ENCODE data around the gene PLEKHA7.

Gene PLEKHA7

DNA sequence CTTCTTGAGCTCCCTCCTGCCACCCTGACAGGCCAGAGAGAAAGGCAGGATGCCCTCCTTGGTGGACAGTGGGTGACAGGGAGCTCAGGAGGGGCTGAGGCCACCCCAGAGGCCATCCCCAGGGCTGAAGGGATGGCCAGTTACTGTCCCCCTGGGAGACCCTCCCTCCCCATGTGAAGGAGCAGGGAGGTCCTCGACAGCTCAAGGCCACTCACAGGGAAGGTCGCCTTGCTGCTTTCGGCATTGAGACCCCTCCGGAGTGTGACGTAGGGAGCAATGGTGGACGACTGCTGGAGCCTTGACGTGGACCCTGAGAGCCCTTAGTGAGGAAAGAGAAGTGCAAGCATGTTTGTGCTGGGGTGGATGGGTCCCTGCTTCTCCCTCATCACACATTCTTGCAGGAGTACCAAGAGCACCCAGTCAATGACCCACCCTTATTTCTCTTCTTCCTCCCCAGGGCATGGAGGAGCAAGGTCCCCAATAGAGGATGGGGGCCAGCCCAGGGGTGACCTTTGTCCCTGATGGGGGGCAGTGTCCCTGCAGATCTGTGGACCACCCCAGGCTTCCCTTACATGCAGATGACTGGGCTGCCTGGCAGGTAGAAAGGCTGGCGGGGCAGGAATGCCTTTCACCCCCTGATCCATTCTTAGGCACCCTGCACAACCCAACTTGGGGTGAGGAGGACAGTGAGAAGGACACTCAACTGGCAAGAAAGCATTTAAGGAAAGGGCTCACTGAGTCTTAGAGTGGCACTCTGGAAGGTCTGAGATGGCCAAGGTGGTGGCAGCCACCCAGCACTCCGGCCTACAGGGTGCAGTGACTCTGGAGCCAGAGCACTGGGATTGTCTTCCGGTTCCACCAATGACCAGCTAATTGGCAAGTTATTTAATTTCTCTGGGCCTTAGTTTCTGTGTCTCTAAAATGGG, 224.4 kb downstream of the PLEKHA7 start:
- DNase-seq (ENCODE audit: low read depth in 2 of 2): no peak

DNA sequence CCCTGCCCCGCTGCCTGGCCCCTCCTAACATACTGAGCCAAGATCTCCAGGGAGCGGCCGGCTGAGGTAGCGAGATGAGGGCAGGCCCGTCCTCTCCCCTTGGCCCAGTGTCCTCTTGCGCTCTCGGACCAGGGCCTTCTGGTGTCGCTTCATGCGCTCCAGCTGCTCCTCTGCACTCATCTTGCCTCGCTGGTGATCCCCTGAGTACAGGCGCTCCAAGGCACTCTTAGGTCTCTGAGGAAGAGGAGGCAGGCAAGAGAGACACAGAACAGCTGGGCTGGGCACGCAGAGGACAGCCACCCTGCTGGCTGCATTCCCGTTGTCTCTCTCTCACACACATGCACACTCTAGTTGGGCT, 225.2 kb downstream of the PLEKHA7 start:
- DNase-seq (ENCODE audit: low read depth in 2 of 2): no peak

- DNase-seq (ENCODE audit: low read depth in 2 of 2): no peak
Observed at GRCh38 chr11:16788141-16789062, 225.8 kb downstream of the PLEKHA7 start.

- DNase-seq (ENCODE audit: low read depth in 2 of 2): no peak
Observed at GRCh38 chr11:16787035-16787742, 227.0 kb downstream of the PLEKHA7 start.

- no peak for DNase-seq (ENCODE audit: low read depth in 2 of 2)
Observed at GRCh38 chr11:16786131-16786530, 228.1 kb downstream of the PLEKHA7 start.

GRCh38 chr11:16785520-16786128, 228.6 kb downstream of the PLEKHA7 start:
- DNase-seq (ENCODE audit: low read depth in 2 of 2): peak in 1 of 2 experiments; percentile 35

GRCh38 chr11:16784666-16785065, 229.5 kb downstream of the PLEKHA7 start:
- no peak for DNase-seq (ENCODE audit: low read depth in 2 of 2)

DNA sequence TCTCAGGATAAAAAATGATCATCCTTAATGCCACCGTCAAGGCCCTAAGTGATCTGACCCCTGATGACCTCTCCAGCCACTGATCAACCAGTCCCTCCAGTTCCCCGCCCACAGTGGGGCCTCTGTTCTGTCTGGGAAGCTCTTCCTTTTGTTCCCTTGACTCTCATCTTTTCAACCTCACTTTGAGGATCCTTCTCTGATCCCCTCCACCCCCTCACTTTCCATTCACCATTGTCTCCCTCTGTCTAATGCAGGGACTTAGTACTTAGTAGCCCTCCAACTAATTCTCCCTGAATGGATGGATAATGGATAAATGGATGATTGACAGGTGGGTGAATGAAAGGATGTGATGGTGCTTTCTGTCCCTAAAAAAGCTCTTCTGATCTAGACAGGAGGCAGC, 230.1 kb downstream of the PLEKHA7 start:
- no peak for DNase-seq (ENCODE audit: low read depth in 2 of 2)

DNA sequence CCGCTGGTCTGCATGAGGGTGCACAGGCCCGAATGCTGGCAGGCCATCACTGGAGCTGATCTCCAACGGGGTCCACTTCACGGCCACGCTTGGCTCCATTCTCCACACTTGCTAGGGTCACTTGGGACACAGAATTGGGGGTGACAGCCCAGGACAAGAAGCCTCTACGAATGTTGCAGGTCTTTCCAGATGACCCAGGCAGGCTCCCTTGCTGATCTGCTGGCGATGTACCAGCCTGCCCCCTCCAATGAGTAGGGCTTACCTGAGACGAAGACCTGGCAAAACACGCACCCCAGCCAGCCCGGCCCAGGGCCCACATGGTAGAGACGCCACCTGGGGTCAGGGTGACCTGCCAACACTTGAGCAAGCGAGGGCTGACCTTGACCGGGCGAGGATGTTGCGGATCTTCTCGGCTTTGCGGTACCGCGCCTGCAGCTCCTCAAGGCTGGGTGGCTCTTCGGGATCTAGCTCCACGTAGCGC, 230.9 kb downstream of the PLEKHA7 start:
- DNase-seq (ENCODE audit: low read depth in 2 of 2): no peak

DNA sequence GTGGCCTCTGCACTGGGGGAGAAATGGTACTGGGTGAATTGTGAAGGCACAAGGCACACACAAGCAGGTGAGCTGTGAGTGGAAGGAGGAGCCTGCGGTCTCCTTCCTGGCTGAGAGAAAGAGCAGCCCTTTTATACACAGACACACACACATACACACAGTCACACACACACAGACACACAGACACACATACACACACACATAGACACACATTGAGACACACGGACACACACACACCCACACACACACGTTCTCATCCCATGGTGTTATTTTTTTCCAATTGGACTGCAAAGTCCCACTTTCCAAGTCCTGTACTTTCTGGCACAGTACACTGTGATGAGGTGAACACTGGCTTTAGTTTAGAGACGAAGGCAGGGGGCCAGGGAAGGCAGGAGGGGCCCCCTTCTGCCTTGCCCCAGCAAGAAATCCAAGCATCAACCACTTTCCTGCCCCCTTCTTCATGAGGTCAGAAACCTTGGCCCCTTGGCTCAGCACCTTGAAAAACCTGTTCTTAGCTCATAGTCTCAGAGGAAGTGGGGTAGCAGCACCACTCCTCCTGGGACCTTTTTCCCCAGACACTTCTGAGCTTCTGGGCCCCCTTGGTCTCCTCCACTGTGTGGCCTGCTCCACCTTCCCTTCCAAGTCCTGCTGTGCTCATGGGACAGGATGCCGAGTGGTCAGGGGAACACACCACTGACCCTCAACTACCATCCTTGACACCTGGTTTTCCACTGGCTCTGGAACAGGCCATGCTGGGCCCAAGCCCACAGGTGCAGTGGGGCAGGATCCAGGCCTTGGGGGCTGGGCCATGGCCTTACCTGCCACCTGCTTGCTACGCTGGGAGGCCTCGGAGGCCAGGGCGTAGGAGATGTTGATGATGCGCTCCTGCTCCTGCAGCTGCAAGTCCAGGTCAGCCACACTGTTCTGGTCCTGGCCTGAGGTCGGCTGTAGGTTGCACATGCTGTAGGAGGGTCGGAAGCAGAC, 232.0 kb downstream of the PLEKHA7 start:
- no peak for DNase-seq (ENCODE audit: low read depth in 2 of 2)

DNA sequence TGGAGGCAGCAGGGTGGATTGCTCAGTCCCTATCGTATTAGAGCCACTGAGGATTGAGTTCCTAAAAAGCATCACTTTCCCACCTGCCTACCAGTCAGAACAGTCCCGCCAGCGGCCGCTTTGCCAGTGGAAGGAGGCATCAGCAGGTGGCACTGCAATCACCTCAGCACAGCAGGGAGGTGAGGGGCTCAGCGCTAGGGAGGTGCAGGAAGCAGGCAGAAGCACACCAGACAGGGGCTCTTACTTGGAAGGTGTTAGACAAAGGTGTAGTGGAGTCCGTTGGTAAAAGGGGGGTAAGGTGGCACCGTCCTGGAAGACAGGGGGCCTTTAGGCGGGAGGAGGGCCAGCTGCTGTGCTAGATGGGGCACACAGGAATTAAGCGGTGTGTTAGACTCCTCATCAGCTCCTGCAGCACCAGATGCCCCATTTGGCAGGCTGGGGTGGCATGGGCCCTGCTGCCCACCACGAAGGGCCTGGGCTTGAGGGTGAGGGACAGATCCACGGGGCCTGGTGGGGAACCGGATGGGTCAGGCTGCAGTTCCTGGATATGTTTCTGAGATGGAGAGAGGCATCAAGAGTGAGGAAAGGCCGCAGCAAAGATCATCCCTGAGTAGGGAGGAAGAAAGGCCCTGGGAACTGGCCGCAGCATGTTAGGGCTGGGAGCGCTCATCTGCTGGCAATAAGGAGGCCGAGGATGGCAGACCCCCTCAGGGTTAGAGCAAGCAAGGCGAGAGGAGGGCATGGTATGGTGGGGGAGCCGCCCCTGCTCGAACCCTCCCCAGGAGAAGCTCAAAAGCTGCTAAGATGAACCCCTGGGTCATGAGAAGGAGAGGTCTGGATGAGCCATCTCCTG, 233.3 kb downstream of the PLEKHA7 start:
- no peak for DNase-seq (ENCODE audit: low read depth in 2 of 2)

DNA sequence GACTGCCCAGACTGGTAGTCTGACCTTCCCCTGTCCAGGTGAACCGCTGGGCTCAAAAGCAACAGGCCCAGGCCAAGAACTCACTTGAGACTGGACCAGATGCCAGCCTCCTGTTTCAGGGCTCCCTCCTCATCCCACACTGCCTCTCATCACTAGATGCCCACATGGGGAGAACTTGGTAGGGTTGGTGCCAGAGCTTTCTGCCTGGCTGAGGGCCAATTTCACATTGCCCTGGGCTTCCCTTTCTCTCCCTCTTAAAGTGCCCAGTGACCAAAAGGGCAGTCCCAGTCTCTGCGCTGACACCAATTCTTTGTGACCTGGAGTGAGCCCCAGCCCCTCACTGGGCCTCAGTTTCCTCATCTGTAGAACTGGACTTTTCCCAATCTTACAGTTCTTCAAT, 234.1 kb downstream of the PLEKHA7 start:
- DNase-seq (ENCODE audit: low read depth in 2 of 2): no peak

DNA sequence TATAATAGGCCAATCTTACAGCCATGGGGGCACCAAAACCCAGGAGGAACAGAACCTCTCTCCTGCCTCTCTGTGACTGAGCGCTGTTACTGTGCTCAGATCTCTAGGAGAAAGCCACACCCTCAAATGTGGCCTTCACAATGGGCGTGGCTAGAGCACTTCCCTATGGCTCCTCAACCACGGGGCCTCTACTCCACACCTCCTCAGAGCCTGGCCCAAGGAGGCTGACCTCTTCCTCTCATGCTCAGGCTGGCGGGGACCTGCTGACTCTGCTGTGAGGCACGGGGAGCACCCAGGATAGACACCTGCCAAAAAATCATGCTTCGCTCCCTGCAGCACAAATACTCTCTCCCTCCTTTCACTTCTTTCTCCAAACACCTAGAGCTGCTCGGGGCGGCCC, 234.8 kb downstream of the PLEKHA7 start:
- no peak for DNase-seq (ENCODE audit: low read depth in 2 of 2)

- no peak for DNase-seq (ENCODE audit: low read depth in 2 of 2)
Observed at GRCh38 chr11:16778876-16779275, 235.3 kb downstream of the PLEKHA7 start.

GRCh38 chr11:16778286-16778685, 235.9 kb downstream of the PLEKHA7 start:
- DNase-seq (ENCODE audit: low read depth in 2 of 2): no peak

DNA sequence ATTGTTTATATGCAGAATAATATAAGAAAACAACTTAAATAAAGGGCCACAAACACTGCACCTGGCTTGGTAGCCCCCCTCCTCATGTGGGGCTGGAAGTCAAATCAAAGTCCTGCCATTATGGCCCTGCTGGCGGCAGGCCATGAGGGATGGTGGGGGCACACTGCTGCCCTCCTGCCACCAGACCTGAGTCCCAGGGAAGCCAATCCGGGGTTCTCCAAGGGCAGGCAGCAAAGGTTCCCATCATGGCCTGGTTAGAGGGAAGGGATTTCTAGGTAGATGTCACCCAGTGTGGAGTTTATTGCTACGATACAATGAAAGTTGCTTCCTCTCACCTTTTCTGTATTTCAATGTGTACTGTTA, 236.6 kb downstream of the PLEKHA7 start:
- no peak for DNase-seq (ENCODE audit: low read depth in 2 of 2)

DNA sequence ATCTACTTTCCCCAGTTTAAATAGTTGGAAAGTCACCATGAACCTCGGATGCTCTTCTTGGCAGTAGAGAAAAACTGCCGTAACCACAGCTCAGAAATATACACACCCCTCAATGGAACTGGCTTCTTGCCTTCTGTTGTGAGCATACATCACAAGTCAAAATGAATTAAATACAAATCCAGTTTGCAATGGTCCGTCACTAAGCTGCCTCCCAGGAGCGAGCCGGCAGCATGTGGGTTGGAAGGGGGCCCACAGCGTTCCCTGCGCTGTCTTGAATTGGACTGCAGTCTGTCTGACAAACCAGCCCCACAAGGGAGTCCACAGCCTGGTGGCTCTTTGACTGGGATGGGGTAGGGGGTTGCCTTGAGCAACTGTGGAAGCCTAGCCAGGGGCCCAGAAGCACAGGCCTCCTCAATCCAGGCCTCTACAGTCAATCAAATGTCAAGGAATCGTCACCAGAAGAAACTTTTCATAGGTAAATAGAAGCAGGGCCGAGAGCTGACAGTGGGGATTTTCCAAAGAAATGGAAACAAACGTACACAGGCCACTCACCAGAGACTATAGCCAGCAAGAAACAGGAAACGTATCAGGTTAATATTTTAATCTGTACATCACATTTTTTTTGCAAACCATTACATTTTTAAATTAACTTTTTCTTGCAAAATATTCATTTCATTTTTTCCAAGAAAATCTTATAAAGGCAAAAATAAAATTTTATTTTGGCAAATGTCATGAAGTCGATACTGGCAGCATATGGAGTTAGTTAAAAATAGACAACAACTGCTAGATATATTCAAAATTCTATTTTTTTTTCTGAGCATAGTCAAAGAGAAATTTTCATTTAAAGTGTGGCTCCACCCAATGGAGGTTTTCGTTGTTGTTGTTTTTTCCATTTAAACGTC, 237.3 kb downstream of the PLEKHA7 start:
- peak; percentile 80 for DNase-seq (ENCODE audit: low read depth in 2 of 2)

DNA sequence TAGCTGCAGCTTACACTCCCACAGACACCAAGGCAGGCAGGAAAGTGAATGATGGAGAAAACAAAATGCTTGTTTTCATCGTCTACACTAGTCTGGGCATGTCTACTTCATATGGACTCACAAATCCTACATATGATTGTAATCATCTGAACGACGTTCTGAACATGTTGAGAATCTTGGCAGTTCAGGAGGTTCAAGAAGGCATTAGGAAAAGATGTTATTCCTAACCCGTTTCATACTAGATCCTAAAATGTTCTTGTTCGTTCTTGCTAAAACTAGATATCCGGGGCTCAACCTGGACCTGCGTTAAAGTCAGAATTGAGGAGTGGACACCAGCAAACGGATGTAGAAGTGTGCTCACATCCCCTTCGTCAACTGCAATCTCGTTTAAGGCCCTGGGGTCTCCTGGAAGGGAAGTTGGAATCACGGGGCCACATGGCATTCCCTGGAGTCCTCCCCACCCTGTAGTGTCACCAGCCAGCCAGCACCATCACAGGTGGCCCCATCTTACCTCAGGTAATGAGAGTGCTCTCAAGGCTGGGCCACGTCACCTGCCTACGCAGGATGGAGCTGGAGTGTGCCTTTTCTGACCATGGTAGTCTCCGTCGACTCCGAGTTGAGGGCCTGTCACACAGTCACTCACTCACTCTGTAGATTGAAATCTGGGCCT, 238.5 kb downstream of the PLEKHA7 start:
- no peak for DNase-seq (ENCODE audit: low read depth in 2 of 2)

All from fibroblast of skin of left biceps (primary cell).